ENCODE measurements around the gene SMC6. TPM values are rescaled to one million over a fixed set of nuclear protein-coding genes. Genes with fewer than 3 reads are reported as not detected.
A peak's percentile ranks its signal among the peaks of the same experiment; 100 is the strongest.

Gene SMC6
- polyA plus RNA-seq, 4 donors: 8.8 to 22.6 (median 10.5) TPM

- peaks cover 0 to 4% of the 10 kb centered on the region in 2 donors for H3K9me3 ChIP-seq (ENCODE audit: control insufficient read depth in 2 of 2, insufficient read depth in 1 of 2, low read depth in 1 of 2, low read length in 1 of 2)
- FAIRE-seq (no peak), DNase-seq (no peak)
- no peaks in the 10 kb centered on the region for H3K27me3 ChIP-seq (ENCODE audit: control insufficient read depth in 3 of 3, insufficient read depth in 3 of 3, low read length in 3 of 3)
- 78 to 86% (median 80%) methylated on average over 1 of the region's 1 CpG for WGBS, 3 donors
- H3K4me1 ChIP-seq (ENCODE audit: control insufficient read depth in 3 of 3, insufficient read depth in 2 of 3, low read depth in 1 of 3, low read length in 2 of 3): no peaks in the 10 kb centered on the region
- peaks cover 0 to 11% (median 8%) of the 10 kb centered on the region in 3 donors for H3K36me3 ChIP-seq (ENCODE audit: control insufficient read depth in 3 of 3, insufficient read depth in 2 of 3, low read depth in 1 of 3, low read length in 3 of 3)
- H3K27ac ChIP-seq (ENCODE audit: low read depth in 1 of 3, low read length in 2 of 3): no peak overlapping the region
- no peak overlapping the region for H3K4me3 ChIP-seq (ENCODE audit: low read depth in 1 of 3, low read length in 3 of 3)
These were observed 65.0 kb downstream of the SMC6 start for GRCh38 chr2:17688600-17688999.

- Histone ChIP-seq H3K4me1 (ENCODE audit: control insufficient read depth in 3 of 3, insufficient read depth in 2 of 3, low read depth in 1 of 3, low read length in 2 of 3) (no peaks in the 10 kb centered on the region), H3K36me3 (ENCODE audit: control insufficient read depth in 3 of 3, insufficient read depth in 2 of 3, low read depth in 1 of 3, low read length in 3 of 3) (peaks cover 2 to 10% (median 6%) of the 10 kb centered on the region in 3 donors), H3K27ac (ENCODE audit: low read depth in 1 of 3, low read length in 2 of 3) (no peak overlapping the region), H3K9me3 (ENCODE audit: control insufficient read depth in 2 of 2, insufficient read depth in 1 of 2, low read depth in 1 of 2, low read length in 1 of 2) (no peaks in the 10 kb centered on the region), H3K27me3 (ENCODE audit: control insufficient read depth in 3 of 3, insufficient read depth in 3 of 3, low read length in 3 of 3) (no peaks in the 10 kb centered on the region), H3K4me3 (ENCODE audit: low read depth in 1 of 3, low read length in 3 of 3) (no peak overlapping the region)
- WGBS, 3 donors: 93 to 97% (median 95%) methylated on average over 2 of the region's 2 CpGs
- no peak for FAIRE-seq
- no peak for DNase-seq
These were observed 69.6 kb downstream of the SMC6 start for GRCh38 chr2:17683981-17684380.

- 93 to 96% (median 95%) methylated on average over 6 of the region's 6 CpGs for WGBS, 3 donors
- no peaks in the 10 kb centered on the region for H3K9me3 ChIP-seq (ENCODE audit: control insufficient read depth in 2 of 2, insufficient read depth in 1 of 2, low read depth in 1 of 2, low read length in 1 of 2)
- no peak overlapping the region for H3K27ac ChIP-seq (ENCODE audit: low read depth in 1 of 3, low read length in 2 of 3)
These were observed 71.3 kb downstream of the SMC6 start for GRCh38 chr2:17682098-17682857.

GRCh38 chr2:17680119-17680518, 73.5 kb downstream of the SMC6 start:
- no peaks in the 10 kb centered on the region for H3K27me3 ChIP-seq (ENCODE audit: control insufficient read depth in 3 of 3, insufficient read depth in 3 of 3, low read length in 3 of 3)
- H3K36me3 ChIP-seq (ENCODE audit: control insufficient read depth in 3 of 3, insufficient read depth in 2 of 3, low read depth in 1 of 3, low read length in 3 of 3): peaks cover 2 to 9% (median 3%) of the 10 kb centered on the region in 3 donors
- H3K9me3 ChIP-seq (ENCODE audit: control insufficient read depth in 2 of 2, insufficient read depth in 1 of 2, low read depth in 1 of 2, low read length in 1 of 2): no peaks in the 10 kb centered on the region
- no peak overlapping the region for H3K27ac ChIP-seq (ENCODE audit: low read depth in 1 of 3, low read length in 2 of 3)
- FAIRE-seq (no peak), DNase-seq (no peak)
- 92 to 98% (median 96%) methylated on average over 3 of the region's 3 CpGs for WGBS, 3 donors
- no peaks in the 10 kb centered on the region for H3K4me1 ChIP-seq (ENCODE audit: control insufficient read depth in 3 of 3, insufficient read depth in 2 of 3, low read depth in 1 of 3, low read length in 2 of 3)
- no peak overlapping the region for H3K4me3 ChIP-seq (ENCODE audit: low read depth in 1 of 3, low read length in 3 of 3)

More at GRCh38 chr2:17682098-17682857, 71.3 kb downstream of the SMC6 start:
- Histone ChIP-seq H3K36me3 (ENCODE audit: control insufficient read depth in 3 of 3, insufficient read depth in 2 of 3, low read depth in 1 of 3, low read length in 3 of 3) (peaks cover 2 to 10% (median 6%) of the 10 kb centered on the region in 3 donors), H3K4me1 (ENCODE audit: control insufficient read depth in 3 of 3, insufficient read depth in 2 of 3, low read depth in 1 of 3, low read length in 2 of 3) (no peaks in the 10 kb centered on the region), H3K4me3 (ENCODE audit: low read depth in 1 of 3, low read length in 3 of 3) (no peak overlapping the region), H3K27me3 (ENCODE audit: control insufficient read depth in 3 of 3, insufficient read depth in 3 of 3, low read length in 3 of 3) (no peaks in the 10 kb centered on the region)
- no peak for FAIRE-seq
- no peak for DNase-seq

- peaks cover 1 to 5% (median 3%) of the 10 kb centered on the region in 3 donors for H3K36me3 ChIP-seq (ENCODE audit: control insufficient read depth in 3 of 3, insufficient read depth in 2 of 3, low read depth in 1 of 3, low read length in 3 of 3)
- FAIRE-seq: peak; percentile 84
These were observed 78.8 kb downstream of the SMC6 start for GRCh38 chr2:17674817-17675216.

GRCh38 chr2:17672583-17673317, 80.9 kb downstream of the SMC6 start:
- no peak for DNase-seq

More at GRCh38 chr2:17674817-17675216, 78.8 kb downstream of the SMC6 start:
- no peak for DNase-seq
- Histone ChIP-seq H3K27me3 (ENCODE audit: control insufficient read depth in 3 of 3, insufficient read depth in 3 of 3, low read length in 3 of 3) (no peaks in the 10 kb centered on the region), H3K9me3 (ENCODE audit: control insufficient read depth in 2 of 2, insufficient read depth in 1 of 2, low read depth in 1 of 2, low read length in 1 of 2) (no peaks in the 10 kb centered on the region), H3K27ac (ENCODE audit: low read depth in 1 of 3, low read length in 2 of 3) (no peak overlapping the region), H3K4me1 (ENCODE audit: control insufficient read depth in 3 of 3, insufficient read depth in 2 of 3, low read depth in 1 of 3, low read length in 2 of 3) (no peaks in the 10 kb centered on the region), H3K4me3 (ENCODE audit: low read depth in 1 of 3, low read length in 3 of 3) (no peak overlapping the region)

GRCh38 chr2:17667898-17668297, 85.7 kb downstream of the SMC6 start:
- Histone ChIP-seq H3K9me3 (ENCODE audit: control insufficient read depth in 2 of 2, insufficient read depth in 1 of 2, low read depth in 1 of 2, low read length in 1 of 2) (no peaks in the 10 kb centered on the region), H3K4me3 (ENCODE audit: low read depth in 1 of 3, low read length in 3 of 3) (no peak overlapping the region), H3K27me3 (ENCODE audit: control insufficient read depth in 3 of 3, insufficient read depth in 3 of 3, low read length in 3 of 3) (no peaks in the 10 kb centered on the region), H3K4me1 (ENCODE audit: control insufficient read depth in 3 of 3, insufficient read depth in 2 of 3, low read depth in 1 of 3, low read length in 2 of 3) (no peaks in the 10 kb centered on the region), H3K36me3 (ENCODE audit: control insufficient read depth in 3 of 3, insufficient read depth in 2 of 3, low read depth in 1 of 3, low read length in 3 of 3) (peaks cover 5 to 12% (median 9%) of the 10 kb centered on the region in 3 donors), H3K27ac (ENCODE audit: low read depth in 1 of 3, low read length in 2 of 3) (no peak overlapping the region)
- 76 to 92% (median 90%) methylated on average over 1 of the region's 1 CpG for WGBS, 3 donors
- DNase-seq: no peak
- FAIRE-seq: no peak

More at GRCh38 chr2:17672583-17673317, 80.9 kb downstream of the SMC6 start:
- 76 to 81% (median 80%) methylated on average over 7 of the region's 7 CpGs for WGBS, 3 donors
- Histone ChIP-seq H3K4me1 (ENCODE audit: control insufficient read depth in 3 of 3, insufficient read depth in 2 of 3, low read depth in 1 of 3, low read length in 2 of 3) (no peaks in the 10 kb centered on the region), H3K36me3 (ENCODE audit: control insufficient read depth in 3 of 3, insufficient read depth in 2 of 3, low read depth in 1 of 3, low read length in 3 of 3) (peaks cover 2 to 6% (median 2%) of the 10 kb centered on the region in 3 donors), H3K27me3 (ENCODE audit: control insufficient read depth in 3 of 3, insufficient read depth in 3 of 3, low read length in 3 of 3) (no peaks in the 10 kb centered on the region), H3K4me3 (ENCODE audit: low read depth in 1 of 3, low read length in 3 of 3) (no peak overlapping the region), H3K9me3 (ENCODE audit: control insufficient read depth in 2 of 2, insufficient read depth in 1 of 2, low read depth in 1 of 2, low read length in 1 of 2) (no peaks in the 10 kb centered on the region), H3K27ac (ENCODE audit: low read depth in 1 of 3, low read length in 2 of 3) (no peak overlapping the region)
- FAIRE-seq: no peak

- DNase-seq (no peak), FAIRE-seq (no peak)
- 100% methylated on average over 1 of the region's 1 CpG for WGBS, 3 donors
- Histone ChIP-seq H3K9me3 (ENCODE audit: control insufficient read depth in 2 of 2, insufficient read depth in 1 of 2, low read depth in 1 of 2, low read length in 1 of 2) (no peaks in the 10 kb centered on the region), H3K36me3 (ENCODE audit: control insufficient read depth in 3 of 3, insufficient read depth in 2 of 3, low read depth in 1 of 3, low read length in 3 of 3) (peaks cover 2 to 10% (median 7%) of the 10 kb centered on the region in 3 donors), H3K27me3 (ENCODE audit: control insufficient read depth in 3 of 3, insufficient read depth in 3 of 3, low read length in 3 of 3) (no peaks in the 10 kb centered on the region), H3K4me1 (ENCODE audit: control insufficient read depth in 3 of 3, insufficient read depth in 2 of 3, low read depth in 1 of 3, low read length in 2 of 3) (no peaks in the 10 kb centered on the region), H3K27ac (ENCODE audit: low read depth in 1 of 3, low read length in 2 of 3) (no peak overlapping the region), H3K4me3 (ENCODE audit: low read depth in 1 of 3, low read length in 3 of 3) (no peak overlapping the region)
These were observed 89.1 kb downstream of the SMC6 start for GRCh38 chr2:17664534-17664933.
